Activated CD8-positive, alpha-beta memory T cell treated with anti-CD3 and anti-CD28 coated beads, Interleukin-2, amount 50 U/mL, for 24 hours (primary cell): ENCODE data around the gene SMOC2.

Experiments
- DNase-seq: peaks from one replicate; pipeline ENCODE4 v3.0.0-alpha.2; 2020; ENCODE audit errors: extremely low read depth

SMOC2 gene

DNA sequence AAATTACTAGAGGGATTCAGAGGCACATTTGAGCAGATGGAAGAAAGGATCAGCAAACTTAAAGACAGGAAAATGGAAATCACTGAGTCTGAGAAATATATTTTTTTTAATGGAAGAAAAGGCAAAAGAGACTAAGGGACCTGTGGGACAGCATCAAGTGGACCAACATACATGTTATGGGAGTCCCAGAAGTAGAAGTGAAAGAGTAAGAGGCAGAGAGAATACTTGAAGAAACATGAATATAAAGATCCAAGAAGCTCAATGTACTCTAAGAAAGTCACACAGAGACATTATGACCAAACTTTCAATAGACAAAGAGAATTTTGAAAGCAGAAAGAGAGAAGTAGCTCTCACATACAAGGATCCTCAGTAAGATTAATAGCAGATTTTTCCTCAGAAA, 39.5 kb downstream of the SMOC2 start:
- no peak for DNase-seq

DNA sequence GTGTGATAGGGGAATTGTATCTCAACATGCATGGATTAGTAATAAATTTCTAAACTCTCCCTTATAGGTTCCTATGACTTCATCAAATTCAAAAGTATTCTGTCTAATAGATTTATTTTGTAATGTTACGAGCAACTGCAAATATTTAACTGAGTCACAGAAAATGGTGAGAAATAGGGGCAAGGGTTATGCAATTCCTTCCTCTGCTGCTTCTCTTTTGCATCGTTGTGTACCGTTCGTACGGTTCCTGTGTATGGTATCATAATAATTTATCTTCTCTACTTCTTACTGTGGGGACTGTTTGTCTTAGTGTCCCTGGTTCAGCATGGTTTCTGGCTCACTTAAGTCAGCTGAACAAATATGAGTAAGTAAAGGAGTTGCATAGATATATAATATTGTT, 44.8 kb downstream of the SMOC2 start:
- no peak for DNase-seq

DNA sequence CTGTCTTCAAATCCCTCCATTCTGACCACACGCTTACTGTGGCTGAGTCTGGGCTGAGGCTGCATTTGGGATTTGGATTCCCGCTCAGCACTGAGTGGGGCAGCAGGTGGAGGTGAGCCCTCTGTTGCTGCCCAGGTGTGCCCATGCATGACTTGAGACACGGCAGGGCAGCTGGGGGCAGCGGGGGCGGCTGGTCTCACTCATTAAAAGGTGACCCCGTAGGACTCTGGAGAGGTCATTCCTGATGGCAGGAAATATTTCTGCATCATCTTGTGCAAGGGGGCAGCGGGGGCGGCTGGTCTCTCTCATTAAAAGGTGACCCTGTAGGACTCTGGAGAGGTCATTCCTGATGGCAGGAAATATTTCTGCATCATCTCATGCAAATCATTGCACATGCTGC, 49.8 kb downstream of the SMOC2 start:
- DNase-seq = no peak

DNA sequence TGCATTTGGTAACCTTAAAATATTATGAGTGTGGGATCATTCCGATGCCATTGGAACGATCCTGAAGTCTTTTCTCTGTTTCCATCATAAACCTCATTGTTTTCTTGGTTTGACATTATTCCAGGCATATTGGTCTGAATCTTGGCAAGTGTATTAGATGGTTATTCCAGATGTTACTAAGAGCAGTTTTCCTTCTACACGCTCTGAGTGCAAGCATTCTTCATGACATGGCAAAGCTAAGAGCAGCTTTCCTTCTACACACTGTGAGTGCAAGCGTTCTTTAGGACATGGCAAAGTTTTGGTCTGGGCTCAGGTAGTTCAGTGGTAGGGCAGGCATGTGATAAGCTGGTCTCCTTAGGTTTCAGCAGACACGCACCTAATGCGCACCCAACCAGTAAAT, 53.0 kb downstream of the SMOC2 start:
- no peak for DNase-seq

DNA sequence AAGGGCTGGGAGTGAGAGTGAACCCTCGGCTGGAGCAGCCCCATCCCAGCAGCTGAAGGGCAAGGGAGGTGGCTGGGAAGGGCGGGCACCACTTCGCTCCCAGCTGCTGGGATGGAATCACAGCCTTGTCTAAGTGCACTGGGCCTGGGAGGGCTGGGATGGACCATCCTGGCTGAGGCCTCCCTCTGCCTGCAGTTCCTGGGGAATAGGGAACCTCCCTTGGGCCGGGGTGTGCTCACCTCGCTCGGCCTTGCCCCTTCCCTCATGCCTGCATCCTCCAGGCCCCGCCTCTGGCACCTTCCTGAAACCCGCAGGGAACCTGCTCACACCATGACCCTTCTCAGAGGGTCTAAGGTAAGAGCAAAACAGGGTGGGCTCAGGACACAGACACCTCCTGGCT, 53.7 kb downstream of the SMOC2 start:
- no peak for DNase-seq

DNA sequence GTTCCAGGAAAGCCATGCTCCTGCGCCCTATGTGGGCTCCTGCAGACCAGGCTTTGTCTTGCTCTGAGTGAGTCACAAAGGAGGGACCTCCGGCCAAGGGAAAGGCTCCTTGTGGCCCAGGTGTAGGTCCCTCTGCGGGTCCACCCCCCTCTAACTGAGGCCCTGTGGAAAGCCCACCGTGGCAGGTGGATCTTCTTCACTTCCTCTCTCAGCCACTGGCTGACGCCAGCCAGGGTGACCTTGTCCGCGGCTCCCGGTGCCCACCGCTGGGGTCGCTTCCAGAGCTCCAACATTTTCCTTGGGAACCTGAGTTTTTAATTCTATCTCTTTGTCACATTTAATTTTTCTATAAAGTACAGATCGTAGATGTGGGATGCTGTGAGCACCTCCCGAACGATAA, 54.1 kb downstream of the SMOC2 start:
- DNase-seq = no peak

DNA sequence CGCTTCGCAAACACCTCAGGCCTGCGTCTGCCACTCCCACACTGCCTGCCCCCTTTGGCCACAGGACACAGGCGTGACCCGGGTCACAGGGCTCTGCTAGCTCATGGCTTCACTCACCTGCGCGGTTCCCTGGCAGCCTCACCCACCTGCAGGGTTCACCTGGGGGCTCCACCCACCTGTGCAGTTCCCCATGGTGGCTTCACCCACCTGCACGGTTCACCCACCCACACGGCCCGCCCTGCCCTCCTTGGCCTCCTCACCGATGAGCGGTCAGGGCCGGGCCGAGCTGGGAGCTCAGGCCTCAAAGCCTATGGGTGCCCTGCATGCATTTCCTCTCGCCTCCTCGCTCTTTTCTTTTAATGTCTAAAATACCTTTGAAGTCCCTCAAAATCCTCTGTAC, 54.7 kb downstream of the SMOC2 start:
- no peak for DNase-seq

DNA sequence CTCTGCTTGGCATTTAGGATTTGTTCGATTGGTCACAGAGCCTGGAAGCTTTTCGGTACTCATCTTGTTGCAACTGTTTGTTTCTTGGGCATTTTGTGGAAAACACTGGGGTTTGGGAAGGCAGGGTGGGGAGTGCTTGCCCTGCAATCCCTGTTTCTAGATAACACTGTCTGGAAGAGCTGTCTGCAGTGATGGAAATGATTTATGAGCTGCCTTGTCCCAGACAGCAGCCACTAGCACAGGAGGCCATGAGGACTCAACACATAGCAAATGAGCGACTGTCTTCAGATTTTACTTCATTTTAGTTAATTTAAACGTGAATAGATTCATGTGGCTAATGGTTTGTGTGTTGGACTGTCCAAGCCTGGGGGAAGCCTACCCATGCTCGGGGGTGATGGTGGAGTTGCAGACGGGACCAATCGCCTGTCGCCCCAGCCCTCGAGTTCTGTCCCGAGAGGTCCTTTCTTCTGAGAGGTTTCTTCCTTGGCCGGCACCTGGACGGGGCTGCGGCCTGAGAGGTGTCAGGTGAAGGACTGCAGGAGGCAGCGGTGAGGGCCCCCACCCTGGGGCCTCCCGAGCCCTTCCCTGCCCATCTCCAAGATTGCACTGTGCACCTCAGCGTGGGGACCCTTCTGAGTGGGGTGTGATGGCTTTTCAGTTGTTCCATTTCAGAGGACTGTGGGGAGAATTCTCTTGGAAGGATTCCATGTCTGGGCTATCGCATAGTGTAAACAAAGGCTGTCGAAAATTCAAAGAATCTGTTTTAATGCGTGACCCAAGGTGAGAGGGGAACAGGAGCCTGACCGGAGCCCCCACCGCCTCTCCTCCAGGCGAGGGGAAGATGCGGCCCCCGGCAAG, 55.4 kb downstream of the SMOC2 start:
- no peak for DNase-seq

DNA sequence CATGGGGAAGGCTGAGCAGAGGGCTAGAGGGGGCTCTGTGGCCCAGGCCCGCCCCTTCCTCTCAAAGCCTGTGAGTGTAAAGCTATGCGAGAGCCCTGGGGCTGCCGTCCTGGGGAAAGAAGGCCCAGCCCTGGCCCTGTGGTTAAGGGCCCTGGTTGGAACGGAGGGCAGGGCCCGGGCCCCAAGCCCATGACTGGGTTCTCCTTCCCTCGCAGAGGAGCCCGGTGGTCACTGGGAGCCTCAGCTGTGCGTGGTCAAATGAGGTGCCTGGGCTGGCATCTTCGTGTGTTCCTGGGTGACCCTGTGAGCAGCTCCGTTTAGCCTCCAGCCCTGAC, 56.0 kb downstream of the SMOC2 start:
- no peak for DNase-seq

DNA sequence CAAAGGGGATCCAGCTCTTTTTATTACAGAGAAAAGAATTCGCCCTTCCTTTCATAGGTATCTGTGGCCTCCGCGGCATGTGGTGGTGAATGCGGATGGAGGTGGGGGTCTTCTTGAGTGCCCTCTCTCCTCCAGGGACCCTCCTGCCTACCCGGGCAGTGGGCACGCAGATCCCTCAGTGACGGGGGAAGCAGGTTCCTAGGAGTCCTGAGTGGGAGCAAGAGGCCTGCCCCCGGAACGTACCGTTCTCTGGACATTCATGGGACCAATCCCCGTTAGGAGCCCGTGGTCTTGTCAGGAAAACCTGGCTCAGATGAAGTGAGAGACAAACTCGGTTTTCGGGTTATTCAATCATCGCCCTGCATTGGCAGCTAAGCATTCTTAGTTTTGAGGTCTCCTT, 56.4 kb downstream of the SMOC2 start:
- no peak for DNase-seq

DNA sequence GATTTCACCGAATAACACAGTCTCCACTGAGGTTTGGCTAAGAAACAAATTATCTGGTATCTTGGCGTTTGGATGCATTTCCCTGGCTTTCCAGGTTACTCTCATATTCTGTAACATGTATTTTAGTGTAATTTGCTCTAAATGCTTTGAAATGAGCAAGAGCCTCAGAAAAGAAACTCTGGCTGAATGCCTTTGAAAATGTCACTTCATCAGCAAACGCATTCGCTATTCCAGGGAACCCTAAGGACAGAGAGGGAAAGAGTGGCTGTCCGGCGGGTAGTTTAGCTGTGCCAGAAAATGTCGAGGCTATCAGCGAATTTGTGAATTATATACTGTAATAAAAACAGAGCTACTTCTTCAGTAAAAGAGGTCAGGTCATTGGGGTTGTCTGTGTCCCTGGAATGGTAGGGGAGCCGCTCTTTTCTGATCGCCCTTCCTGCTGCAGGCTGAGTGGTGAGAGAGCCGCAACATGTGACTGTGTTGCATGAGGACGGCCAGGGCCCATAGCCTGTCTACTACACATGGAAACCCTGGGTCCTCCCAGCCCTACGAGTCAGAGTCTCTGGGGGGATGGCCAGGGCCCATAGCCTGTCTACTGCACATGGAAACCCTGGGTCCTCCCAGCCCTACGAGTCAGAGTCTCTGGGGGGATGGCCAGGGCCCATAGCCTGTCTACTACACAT, 57.3 kb downstream of the SMOC2 start:
- DNase-seq = no peak

DNA sequence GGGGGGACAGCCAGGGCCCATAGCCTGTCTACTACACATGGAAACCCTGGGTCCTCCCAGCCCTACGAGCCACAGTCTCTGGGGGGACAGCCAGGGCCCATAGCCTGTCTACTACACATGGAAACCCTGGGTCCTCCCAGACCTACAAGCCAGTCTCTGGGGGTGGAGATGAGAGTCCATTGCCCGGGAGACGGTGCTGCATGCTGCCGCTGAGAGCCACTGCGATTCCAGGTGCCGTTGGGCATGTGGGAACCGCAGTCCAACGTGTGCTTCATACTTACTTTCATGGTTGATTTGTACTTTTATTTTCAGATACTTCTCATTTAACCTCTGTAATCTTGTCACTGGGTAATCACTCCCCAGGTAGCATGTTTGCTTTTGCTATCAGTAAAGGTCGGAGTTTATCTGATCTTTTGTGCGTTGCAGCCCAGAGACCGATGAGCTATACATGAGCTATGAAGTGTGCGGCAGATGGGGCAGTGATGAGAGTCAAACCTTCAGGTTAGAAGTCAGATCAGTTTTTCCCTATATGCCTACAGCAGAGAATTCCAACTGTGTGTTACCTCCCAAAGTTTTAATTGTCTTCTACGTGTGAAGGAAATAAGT, 58.2 kb downstream of the SMOC2 start:
- no peak for DNase-seq

DNA sequence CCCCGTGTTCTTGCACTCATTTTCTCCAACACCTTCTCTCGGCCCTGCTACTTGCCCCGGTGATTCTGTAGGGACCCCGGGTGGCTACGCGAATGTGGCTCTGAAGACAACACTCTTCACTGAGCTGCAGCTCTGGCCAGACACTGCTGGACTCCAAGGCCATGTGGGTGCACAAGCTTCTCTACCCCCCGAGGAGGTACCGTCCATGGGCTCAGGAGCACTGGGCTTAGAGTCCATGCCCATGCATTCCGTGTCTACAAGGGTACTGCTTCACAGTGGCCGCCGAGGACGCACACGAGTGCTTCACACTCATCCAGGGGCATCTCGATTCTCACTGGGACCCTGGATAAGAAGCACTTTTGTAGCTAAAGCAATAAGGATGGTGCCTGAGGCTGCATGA, 59.5 kb downstream of the SMOC2 start:
- DNase-seq = no peak

DNA sequence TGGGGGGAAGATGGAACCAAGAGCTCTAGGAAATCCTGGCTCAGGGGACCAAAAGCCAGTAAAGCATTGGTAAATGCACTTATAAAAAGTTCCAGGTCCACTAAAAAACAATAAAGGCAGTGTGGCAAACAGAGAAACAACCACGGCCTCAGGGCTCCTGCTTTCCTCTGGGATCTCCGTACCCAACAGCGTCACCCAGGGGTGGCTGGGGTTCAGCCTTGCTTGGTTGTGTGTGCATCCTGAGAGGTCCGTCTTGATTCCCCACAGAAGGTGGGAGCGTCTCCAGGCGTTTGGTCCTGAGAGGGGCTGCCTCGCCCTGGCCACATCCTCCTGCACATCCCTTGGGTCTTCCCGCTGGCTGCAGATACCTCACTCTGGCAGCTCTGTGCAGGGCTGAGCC, 60.6 kb downstream of the SMOC2 start:
- DNase-seq = no peak

DNA sequence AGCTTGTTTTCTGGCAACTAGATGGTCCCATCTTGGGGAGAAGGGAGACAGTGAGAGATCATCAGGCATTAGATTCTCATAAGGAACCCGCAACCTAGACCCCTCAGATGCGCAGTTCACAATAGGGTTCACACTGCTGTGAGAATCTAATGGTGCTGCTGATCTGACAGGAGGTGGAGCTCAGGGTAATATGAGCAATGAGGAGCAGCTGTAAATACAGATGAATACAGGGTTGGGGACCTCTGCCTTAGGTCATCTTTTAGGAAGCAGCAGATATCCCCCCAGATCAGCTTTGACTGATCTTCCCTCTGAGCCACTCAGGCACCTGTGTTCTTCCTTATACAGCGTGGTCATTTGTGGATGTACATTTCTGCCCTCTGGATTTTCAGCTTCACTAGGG, 63.4 kb downstream of the SMOC2 start:
- DNase-seq = no peak

DNA sequence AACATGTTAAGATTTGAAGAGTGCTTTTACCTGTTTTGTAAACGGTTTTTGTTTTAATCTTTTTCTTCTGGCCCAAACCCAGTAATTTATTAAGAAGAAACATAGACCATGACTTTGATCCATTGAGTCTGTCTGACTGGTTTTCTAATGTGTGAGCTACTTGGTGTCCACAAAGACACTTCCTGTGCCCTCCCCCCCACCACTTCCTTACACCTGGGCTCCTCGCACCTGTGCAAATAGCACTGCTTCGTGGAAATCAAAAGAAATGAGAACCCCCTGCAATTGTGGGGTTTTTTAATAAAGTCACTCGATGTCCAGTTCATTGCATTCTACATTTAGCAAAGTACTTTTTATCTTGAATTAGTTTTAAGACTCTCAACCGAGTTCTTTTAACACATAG, 65.5 kb downstream of the SMOC2 start:
- no peak for DNase-seq

DNA sequence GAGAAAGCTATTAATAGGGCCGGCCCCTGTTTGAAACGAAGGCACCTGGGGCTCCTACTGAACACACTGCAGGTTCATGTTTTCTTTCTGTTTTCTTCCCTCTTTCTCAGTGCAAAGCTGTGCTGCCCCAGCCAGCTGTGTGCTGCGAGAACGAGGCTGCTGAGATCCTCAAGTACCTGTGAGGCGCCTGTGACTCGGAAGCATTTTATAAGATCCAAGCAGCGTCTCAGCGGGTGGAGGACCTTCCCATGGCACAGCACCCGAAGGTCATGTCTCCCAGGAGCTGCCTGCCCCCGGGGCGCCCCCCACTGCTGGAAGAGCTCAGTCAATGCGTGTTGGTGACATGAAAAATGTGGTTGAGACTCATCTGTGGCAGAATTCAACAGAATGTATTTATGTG, 66.3 kb downstream of the SMOC2 start:
- DNase-seq = no peak

DNA sequence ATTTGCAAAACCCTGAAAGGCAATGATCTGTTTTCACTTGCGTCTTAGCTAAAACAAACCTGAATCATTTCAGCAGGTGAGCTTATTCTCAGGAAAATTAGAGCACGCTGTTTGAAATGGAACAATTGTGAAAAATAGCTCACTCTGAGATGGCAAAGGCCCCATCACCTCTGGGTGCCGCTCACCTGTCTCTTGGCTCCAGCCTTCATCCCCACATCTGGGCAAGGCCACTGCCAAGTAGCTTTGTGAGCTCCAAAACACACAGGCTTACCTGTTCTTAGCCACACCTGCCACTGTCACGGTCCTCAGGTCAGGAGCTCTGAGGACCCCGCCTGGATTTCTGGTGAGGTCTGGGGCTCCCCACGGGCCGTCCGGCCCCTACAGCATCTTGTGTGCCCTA, 66.7 kb downstream of the SMOC2 start:
- no peak for DNase-seq

DNA sequence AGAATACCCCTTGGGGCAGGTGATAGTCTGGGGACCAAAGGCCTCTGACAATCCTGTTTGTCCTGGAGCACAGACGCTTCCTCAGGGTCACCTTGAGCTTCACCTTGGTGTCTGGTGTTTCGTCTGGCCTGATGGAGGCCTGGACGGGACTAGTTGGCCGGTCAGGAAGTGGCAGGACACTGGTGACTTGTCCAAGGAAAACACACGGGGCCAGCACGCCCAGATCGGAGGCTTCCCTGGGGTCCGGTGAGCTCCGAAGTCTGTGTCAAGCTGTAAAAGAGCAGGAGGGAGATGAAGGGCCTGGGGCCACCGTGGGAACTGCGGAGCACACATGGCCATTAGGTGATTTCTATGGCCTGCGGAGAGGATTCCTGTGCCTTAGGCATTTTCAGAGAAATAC, 67.9 kb downstream of the SMOC2 start:
- DNase-seq = no peak

DNA sequence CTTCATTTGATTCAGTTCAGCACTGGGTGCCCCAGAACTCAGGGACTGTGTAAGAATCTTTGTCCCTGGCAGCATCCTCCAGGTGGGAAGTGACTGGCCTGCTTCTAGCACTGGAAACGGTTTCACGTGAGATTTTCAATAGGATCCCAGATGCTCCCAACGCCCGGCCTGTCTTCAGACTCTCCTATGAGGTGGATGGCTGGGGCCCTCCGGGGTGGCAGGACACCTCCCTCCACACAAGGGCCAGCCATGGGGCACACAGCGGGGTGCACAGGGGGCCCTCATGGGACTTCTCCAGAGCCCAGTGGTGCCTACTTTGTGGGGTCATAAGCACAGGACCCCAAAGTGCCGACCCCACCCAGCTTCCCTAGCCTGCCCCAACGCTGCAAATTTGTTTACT, 72.8 kb downstream of the SMOC2 start:
- no peak for DNase-seq

DNA sequence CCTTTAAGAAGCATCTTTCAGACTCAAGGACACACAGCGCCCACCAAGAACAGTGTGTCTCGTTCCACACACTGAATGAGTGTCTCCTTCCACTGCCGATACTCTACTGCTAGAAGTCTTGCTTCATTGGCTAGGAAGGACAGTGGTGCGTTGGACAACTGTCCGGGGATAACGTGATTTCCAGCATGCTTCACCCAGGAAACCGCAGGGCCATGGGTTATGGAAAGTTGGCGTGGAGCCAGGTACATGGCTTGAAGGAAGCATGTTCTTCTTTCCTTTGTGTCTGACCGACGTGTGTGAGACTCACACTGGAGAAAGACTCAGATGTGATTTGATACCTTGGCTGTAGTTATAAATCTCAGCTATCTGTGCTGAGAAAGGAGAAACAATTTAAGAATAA, 73.2 kb downstream of the SMOC2 start:
- DNase-seq = no peak

DNA sequence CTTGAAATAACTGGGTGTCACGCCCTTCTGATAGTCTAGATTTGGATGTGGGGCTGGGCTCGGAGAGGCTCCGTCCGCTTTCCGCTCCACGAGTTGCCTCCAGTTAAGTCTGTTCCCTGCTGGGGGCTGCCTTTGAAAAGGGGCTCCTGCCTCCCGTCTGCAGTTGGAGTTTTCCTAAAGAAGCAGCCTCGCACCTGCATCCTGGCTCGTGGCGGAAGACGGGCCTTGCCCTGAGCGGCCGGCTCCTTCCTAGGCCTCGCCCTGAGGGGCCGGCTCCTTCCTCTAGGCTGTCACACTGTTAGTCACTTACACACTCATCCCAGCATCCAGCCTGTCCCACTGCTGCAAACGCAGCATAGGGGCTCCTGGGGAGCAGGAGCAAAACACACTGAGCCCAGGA, 74.4 kb downstream of the SMOC2 start:
- no peak for DNase-seq
